Measurements from ENCODE around the gene LRTM2.

Gene LRTM2

DNA sequence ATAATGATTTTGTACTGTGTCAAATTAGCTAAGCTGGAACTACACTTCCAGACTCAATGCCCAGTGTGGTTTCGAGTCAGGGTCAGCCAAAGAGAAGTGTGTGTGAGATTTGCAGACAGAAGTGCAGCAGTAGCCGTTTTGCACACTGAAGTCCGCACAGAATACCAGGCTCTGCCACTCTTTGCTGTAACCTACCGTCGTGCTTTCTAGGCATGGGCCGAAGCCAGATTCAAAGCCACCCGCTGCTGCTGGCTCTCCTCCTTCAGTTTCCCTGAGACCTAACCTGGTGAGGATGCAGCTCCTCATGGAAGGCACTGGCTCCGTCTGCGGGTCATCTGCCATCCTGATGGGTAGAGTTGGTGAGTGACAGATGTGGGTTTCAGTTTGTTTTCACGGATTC is 48.8 kb downstream of the LRTM2 start:
- Histone ChIP-seq H2BK12ac (ENCODE audit: low read length) (no peak overlapping the region), H3K79me1 (ENCODE audit: low read depth, low read length) (no peaks in the 10 kb centered on the region), H3K4me2 (ENCODE audit: insufficient read depth, low read length, poor library complexity, severe bottlenecking) (no peak overlapping the region), H3K36me3 (replicated peaks in 1 of 2; ENCODE audit: control insufficient read depth in 2 of 2, insufficient read depth in 2 of 2, low read length in 2 of 2) (peaks cover 0 to 4% of the 10 kb centered on the region in 2 donors), H3K9ac (ENCODE audit: low read depth, low read length, poor library complexity) (no peak overlapping the region), H3K4ac (ENCODE audit: low read length) (no peak overlapping the region), H3K23ac (ENCODE audit: low read depth, low read length, poor library complexity) (no peak overlapping the region), H3K27me3 (ENCODE audit: control insufficient read depth in 3 of 3, insufficient read depth in 3 of 3, low read depth in 1 of 3, low read length in 3 of 3) (peaks cover 0 to 9% (median 0%) of the 10 kb centered on the region in 3 experiments), H2BK15ac (ENCODE audit: low read length) (no peak overlapping the region), H2BK5ac (ENCODE audit: low read length) (no peak overlapping the region), H3K18ac (ENCODE audit: low read length) (no peak overlapping the region), H2BK120ac (ENCODE audit: low read depth, low read length) (no peak overlapping the region), H2AK5ac (ENCODE audit: low read depth, low read length) (no peak overlapping the region), H3K27ac (replicated peaks; ENCODE audit: low read length) (no peak overlapping the region), H3K4me1 (ENCODE audit: control insufficient read depth in 2 of 2, insufficient read depth in 1 of 2, low read depth in 1 of 2, low read length in 2 of 2) (peaks cover 0 to 7% of the 10 kb centered on the region in 2 donors), H3K9me3 (replicated peaks in 1 of 2; ENCODE audit: control insufficient read depth in 2 of 2, insufficient read depth in 1 of 2, low read depth in 1 of 2, low read length in 2 of 2) (peaks cover 4 to 18% of the 10 kb centered on the region in 2 donors), H4K91ac (ENCODE audit: low read depth, low read length, poor library complexity) (no peak overlapping the region), H2AFZ (ENCODE audit: low read length) (no peak overlapping the region), H3K14ac (ENCODE audit: low read length) (no peak overlapping the region), H4K8ac (ENCODE audit: low read depth, low read length) (no peak overlapping the region), H3K4me3 (ENCODE audit: low read length in 2 of 2) (no peak overlapping the region)
- DNase-seq (ENCODE audit: low spot score), result no peak
- WGBS, 2 donors (ENCODE audit: extremely low coverage in 2 of 2, insufficient read length in 2 of 2, insufficient replicate concordance in 1 of 2), result no CpG with 5 or more reads among the region's 10 CpGs

GRCh38 chr12:1870086-1870485 is 49.7 kb downstream of the LRTM2 start:
- H3K27me3 ChIP-seq (ENCODE audit: control insufficient read depth in 3 of 3, insufficient read depth in 3 of 3, low read depth in 1 of 3, low read length in 3 of 3), result peaks cover 0 to 13% (median 0%) of the 10 kb centered on the region in 3 experiments
- H3K4me1 ChIP-seq (ENCODE audit: control insufficient read depth in 2 of 2, insufficient read depth in 1 of 2, low read depth in 1 of 2, low read length in 2 of 2), result peaks cover 0 to 10% of the 10 kb centered on the region in 2 donors
- WGBS, 2 donors (ENCODE audit: extremely low coverage in 2 of 2, insufficient read length in 2 of 2, insufficient replicate concordance in 1 of 2), result no CpG with 5 or more reads among the region's 7 CpGs
- H3K23ac ChIP-seq (ENCODE audit: low read depth, low read length, poor library complexity), result no peak overlapping the region
- H3K79me1 ChIP-seq (ENCODE audit: low read depth, low read length), result no peaks in the 10 kb centered on the region
- DNase-seq (ENCODE audit: low spot score), result no peak
- no peak overlapping the region for H3K14ac ChIP-seq (ENCODE audit: low read length)
- no peak overlapping the region for H2AFZ ChIP-seq (ENCODE audit: low read length)
- peaks cover 0 to 4% of the 10 kb centered on the region in 2 donors for H3K36me3 ChIP-seq (replicated peaks in 1 of 2; ENCODE audit: control insufficient read depth in 2 of 2, insufficient read depth in 2 of 2, low read length in 2 of 2)
- H2AK5ac ChIP-seq (ENCODE audit: low read depth, low read length), result no peak overlapping the region
- no peak overlapping the region for H4K8ac ChIP-seq (ENCODE audit: low read depth, low read length)
- no peak overlapping the region for H3K18ac ChIP-seq (ENCODE audit: low read length)
- H2BK12ac ChIP-seq (ENCODE audit: low read length), result no peak overlapping the region
- H3K4ac ChIP-seq (ENCODE audit: low read length), result no peak overlapping the region
- no peak overlapping the region for H3K27ac ChIP-seq (replicated peaks; ENCODE audit: low read length)
- no peak overlapping the region for H3K4me3 ChIP-seq (ENCODE audit: low read length in 2 of 2)
- no peak overlapping the region for H2BK15ac ChIP-seq (ENCODE audit: low read length)
- no peak overlapping the region for H2BK5ac ChIP-seq (ENCODE audit: low read length)
- H2BK120ac ChIP-seq (ENCODE audit: low read depth, low read length), result no peak overlapping the region
- no peak overlapping the region for H3K9ac ChIP-seq (ENCODE audit: low read depth, low read length, poor library complexity)
- H3K9me3 ChIP-seq (replicated peaks in 1 of 2; ENCODE audit: control insufficient read depth in 2 of 2, insufficient read depth in 1 of 2, low read depth in 1 of 2, low read length in 2 of 2), result peaks cover 4 to 15% of the 10 kb centered on the region in 2 donors
- H4K91ac ChIP-seq (ENCODE audit: low read depth, low read length, poor library complexity), result no peak overlapping the region
- H3K4me2 ChIP-seq (ENCODE audit: insufficient read depth, low read length, poor library complexity, severe bottlenecking), result no peak overlapping the region

- H2AK5ac ChIP-seq (ENCODE audit: low read depth, low read length), result no peak overlapping the region
- no peak overlapping the region for H3K27ac ChIP-seq (replicated peaks; ENCODE audit: low read length)
- peak overlapping the region; percentile 36 for H3K23ac ChIP-seq (ENCODE audit: low read depth, low read length, poor library complexity)
- no peak overlapping the region for H2AFZ ChIP-seq (ENCODE audit: low read length)
- H3K4me1 ChIP-seq (ENCODE audit: control insufficient read depth in 2 of 2, insufficient read depth in 1 of 2, low read depth in 1 of 2, low read length in 2 of 2), result peaks cover 0 to 10% of the 10 kb centered on the region in 2 donors
- peaks cover 0 to 2% of the 10 kb centered on the region in 2 donors for H3K36me3 ChIP-seq (replicated peaks in 1 of 2; ENCODE audit: control insufficient read depth in 2 of 2, insufficient read depth in 2 of 2, low read length in 2 of 2)
- no peak overlapping the region for H3K4ac ChIP-seq (ENCODE audit: low read length)
- no peak overlapping the region for H4K8ac ChIP-seq (ENCODE audit: low read depth, low read length)
- no peaks in the 10 kb centered on the region for H3K79me1 ChIP-seq (ENCODE audit: low read depth, low read length)
- no peak overlapping the region for H2BK15ac ChIP-seq (ENCODE audit: low read length)
- WGBS, 2 donors (ENCODE audit: extremely low coverage in 2 of 2, insufficient read length in 2 of 2, insufficient replicate concordance in 1 of 2), result no CpG with 5 or more reads among the region's 24 CpGs
- H2BK120ac ChIP-seq (ENCODE audit: low read depth, low read length), result no peak overlapping the region
- H2BK12ac ChIP-seq (ENCODE audit: low read length), result no peak overlapping the region
- peak overlapping the region; percentile 26 for H4K91ac ChIP-seq (ENCODE audit: low read depth, low read length, poor library complexity)
- H3K14ac ChIP-seq (ENCODE audit: low read length), result peak overlapping the region; percentile 58
- peak overlapping the region; percentile 46 for H3K9ac ChIP-seq (ENCODE audit: low read depth, low read length, poor library complexity)
- peaks cover 0 to 12% of the 10 kb centered on the region in 2 donors for H3K9me3 ChIP-seq (replicated peaks in 1 of 2; ENCODE audit: control insufficient read depth in 2 of 2, insufficient read depth in 1 of 2, low read depth in 1 of 2, low read length in 2 of 2)
- no peak overlapping the region for H3K4me2 ChIP-seq (ENCODE audit: insufficient read depth, low read length, poor library complexity, severe bottlenecking)
- DNase-seq (ENCODE audit: low spot score), result no peak
- peak overlapping the region in 1 of 2 donors; percentile 58 for H3K4me3 ChIP-seq (ENCODE audit: low read length in 2 of 2)
- peaks cover 0 to 18% (median 0%) of the 10 kb centered on the region in 3 experiments for H3K27me3 ChIP-seq (ENCODE audit: control insufficient read depth in 3 of 3, insufficient read depth in 3 of 3, low read depth in 1 of 3, low read length in 3 of 3)
- H3K18ac ChIP-seq (ENCODE audit: low read length), result peak overlapping the region; percentile 0
- H2BK5ac ChIP-seq (ENCODE audit: low read length), result no peak overlapping the region
These were observed 50.9 kb downstream of the LRTM2 start for GRCh38 chr12:1870998-1871917.

DNA sequence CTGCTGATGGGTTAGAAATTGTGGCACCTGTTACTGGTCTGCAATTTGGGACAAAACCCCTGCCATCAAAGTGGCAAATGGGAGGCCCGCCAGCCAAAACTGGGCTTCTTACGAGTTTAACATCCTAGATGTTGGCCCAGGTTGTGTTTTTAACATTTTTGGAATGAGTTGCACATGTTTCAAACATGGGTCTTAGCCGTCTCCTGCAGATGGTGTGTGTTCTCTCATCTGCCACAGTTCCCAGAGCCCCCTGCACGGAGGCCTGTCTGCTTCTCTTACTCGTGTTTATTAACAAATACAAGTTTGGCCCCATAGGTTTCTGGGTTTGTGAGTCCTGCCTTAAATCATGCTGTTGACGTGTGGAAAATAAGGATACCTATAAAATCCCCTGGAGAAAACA is 51.6 kb downstream of the LRTM2 start:
- Histone ChIP-seq H3K4ac (ENCODE audit: low read length) (no peak overlapping the region), H3K4me2 (ENCODE audit: insufficient read depth, low read length, poor library complexity, severe bottlenecking) (no peak overlapping the region), H3K14ac (ENCODE audit: low read length) (no peak overlapping the region), H2BK15ac (ENCODE audit: low read length) (no peak overlapping the region), H3K36me3 (replicated peaks in 1 of 2; ENCODE audit: control insufficient read depth in 2 of 2, insufficient read depth in 2 of 2, low read length in 2 of 2) (peaks cover 0 to 2% of the 10 kb centered on the region in 2 donors), H3K79me1 (ENCODE audit: low read depth, low read length) (no peaks in the 10 kb centered on the region), H2BK120ac (ENCODE audit: low read depth, low read length) (no peak overlapping the region), H3K18ac (ENCODE audit: low read length) (no peak overlapping the region), H3K9me3 (replicated peaks in 1 of 2; ENCODE audit: control insufficient read depth in 2 of 2, insufficient read depth in 1 of 2, low read depth in 1 of 2, low read length in 2 of 2) (peaks cover 0 to 12% of the 10 kb centered on the region in 2 donors), H2BK12ac (ENCODE audit: low read length) (no peak overlapping the region), H2AFZ (ENCODE audit: low read length) (no peak overlapping the region), H4K8ac (ENCODE audit: low read depth, low read length) (no peak overlapping the region), H3K4me1 (ENCODE audit: control insufficient read depth in 2 of 2, insufficient read depth in 1 of 2, low read depth in 1 of 2, low read length in 2 of 2) (peaks cover 0 to 10% of the 10 kb centered on the region in 2 donors), H2AK5ac (ENCODE audit: low read depth, low read length) (no peak overlapping the region), H3K27me3 (ENCODE audit: control insufficient read depth in 3 of 3, insufficient read depth in 3 of 3, low read depth in 1 of 3, low read length in 3 of 3) (peaks cover 0 to 21% (median 0%) of the 10 kb centered on the region in 3 experiments), H4K91ac (ENCODE audit: low read depth, low read length, poor library complexity) (no peak overlapping the region), H3K4me3 (ENCODE audit: low read length in 2 of 2) (no peak overlapping the region), H3K23ac (ENCODE audit: low read depth, low read length, poor library complexity) (no peak overlapping the region), H2BK5ac (ENCODE audit: low read length) (no peak overlapping the region), H3K9ac (ENCODE audit: low read depth, low read length, poor library complexity) (no peak overlapping the region), H3K27ac (replicated peaks; ENCODE audit: low read length) (no peak overlapping the region)
- WGBS, 2 donors (ENCODE audit: extremely low coverage in 2 of 2, insufficient read length in 2 of 2, insufficient replicate concordance in 1 of 2), result no CpG with 5 or more reads among the region's 6 CpGs
- DNase-seq (ENCODE audit: low spot score), result no peak
